ENCODE data around the gene RAD9A.

Gene RAD9A

GRCh38 chr11:67357831-67358670 is 33.7 kb upstream of the RAD9A start:
- DNase-seq = no peak

DNA sequence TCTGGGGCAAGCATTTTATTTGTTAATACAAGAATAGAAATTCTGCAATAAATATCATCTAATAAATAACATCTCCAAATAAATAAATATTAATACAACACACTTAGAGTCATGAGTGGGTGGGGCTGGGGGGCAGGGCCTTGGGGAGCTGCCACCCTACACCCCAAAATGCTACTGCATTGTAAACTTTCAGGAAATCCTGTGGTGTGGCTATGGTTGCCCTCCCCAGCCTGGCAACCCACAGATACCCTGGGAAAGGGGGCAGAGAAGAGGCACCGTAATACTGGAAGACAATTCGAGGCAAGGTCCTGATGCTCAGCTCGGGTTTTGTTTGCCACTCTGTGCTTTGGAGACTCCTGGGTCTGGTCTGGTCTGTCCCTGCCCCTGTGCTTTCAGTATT is 27.6 kb upstream of the RAD9A start:
- DNase-seq = no peak

DNA sequence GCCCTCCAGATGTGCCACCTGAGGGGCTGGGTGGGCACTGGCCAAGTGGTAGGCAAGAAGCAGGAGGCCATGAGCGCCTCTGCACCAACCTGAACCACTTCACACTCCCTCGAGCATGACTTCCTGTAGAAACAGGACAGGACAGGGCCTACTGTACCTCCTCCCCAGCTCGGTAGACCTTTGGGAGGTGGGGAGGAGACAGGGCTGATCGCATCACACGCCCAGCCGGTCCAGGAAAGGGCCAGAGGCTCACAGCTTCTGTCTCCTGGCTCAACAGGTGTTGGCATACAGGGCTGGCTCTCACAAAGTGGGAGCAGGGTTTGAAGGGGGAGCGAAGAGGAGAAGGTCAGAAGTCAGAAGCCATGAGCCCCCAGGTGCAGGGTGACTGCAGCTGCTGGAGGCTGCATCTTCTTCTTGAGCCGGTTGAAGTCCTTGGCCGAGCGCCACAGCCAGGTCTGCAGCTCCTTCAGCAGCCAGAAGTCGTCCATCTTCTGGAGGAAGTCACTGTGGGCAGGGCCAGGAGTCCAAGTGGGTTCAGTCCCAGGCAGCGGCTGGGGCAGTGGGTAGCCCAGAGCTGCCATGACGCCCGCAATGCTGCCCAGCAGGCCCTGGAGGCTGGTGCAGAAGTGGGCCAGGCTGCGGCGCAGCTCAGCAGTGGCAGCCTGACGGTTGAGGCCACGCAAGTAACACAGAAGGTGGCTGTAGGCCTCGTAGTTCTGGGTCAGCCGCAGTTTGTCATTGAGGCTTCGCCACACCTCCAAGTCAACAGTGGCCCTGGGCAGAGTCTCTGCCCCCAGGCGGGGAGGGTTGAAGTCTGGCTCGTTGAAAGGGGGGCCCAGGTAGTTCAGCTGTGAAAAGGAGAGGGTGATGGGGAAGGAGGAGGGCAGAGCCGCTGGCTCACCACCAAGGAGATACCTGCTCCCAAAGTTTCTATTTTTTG is 26.7 kb upstream of the RAD9A start:
- DNase-seq = no peak

DNA sequence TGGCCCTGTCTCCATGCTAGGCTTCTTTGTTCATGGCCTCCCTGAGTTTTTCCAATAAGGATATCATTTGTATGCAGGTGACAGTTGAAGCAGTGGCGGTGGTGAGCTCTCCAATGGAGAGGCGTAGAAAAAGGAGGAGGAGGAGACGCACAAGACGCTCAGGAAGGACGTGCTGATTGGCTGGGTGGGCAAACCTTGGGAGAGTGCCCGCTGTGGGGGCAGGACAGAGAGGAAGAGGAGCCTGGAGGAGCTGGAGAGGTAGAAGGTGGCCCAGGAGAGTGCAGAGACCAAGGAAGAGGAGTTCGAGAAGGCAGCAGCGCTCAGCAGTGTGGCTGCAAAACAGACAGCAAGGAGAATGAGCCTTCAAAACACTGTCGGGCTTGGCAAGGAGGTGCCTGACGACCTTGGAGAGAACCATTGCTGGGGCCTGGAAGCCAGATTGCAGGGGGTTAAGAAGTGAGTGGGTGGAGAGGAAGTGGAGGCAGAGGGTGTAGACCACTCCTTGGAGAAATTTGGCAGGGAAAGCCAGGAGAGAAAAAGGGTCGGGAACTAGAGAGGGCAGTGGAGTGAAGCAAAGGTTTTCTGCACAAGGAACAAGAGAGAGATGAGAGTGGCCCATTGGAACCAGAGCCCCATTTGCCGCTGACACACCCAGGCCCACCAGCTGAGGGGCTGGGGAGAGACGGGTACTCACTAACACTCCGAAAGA is 25.9 kb upstream of the RAD9A start:
- peak; percentile 47 for DNase-seq

DNA sequence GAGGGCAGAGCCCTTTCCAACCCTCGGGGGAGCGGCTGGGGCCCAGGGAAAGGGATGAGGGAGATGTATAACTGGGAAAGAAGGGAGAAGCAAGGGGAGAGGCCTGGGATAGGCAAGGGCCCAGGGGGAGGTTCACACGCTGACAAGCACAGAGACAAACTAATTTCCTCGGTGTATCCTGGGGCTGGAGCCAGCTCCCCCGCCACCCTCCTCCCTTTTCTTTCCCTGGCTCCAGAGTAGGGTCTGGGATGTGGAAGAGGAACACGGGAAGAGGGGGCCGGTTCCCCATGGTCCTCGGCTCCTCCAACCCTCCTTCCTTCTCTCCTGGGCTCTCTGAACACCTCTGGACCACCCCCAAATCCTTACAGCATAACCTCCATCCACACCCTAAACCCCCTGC is 25.2 kb upstream of the RAD9A start:
- peak; percentile 83 for DNase-seq

- DNase-seq = peak; percentile 68
Measured at GRCh38 chr11:67366961-67367760, 24.6 kb upstream of the RAD9A start.

DNA sequence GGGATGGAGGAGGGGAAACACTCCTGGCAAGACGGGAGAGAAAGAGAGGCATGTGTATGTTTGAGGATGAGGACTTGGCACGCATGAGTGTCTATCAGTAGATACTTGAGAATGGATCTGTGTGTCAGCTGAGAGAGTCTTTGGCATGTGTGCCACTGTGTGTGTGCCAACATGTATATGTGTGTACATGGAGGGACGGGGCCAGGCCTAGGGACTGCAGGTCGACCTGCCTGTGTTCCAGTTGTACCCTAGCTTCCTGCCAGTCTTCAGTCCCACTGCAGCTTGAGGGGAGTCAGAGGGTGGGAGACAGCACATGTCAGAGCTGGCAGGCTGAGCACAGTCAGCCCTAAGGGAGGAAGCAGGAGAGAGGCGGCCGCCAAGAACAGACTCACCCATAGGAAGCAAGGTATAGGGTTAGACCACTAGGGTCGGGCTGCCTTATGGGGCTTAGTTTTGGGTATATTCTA is 24.0 kb upstream of the RAD9A start:
- DNase-seq = no peak

- no peak for DNase-seq
Measured at GRCh38 chr11:67368621-67369020, 23.2 kb upstream of the RAD9A start.

GRCh38 chr11:67369275-67369674 is 22.5 kb upstream of the RAD9A start:
- no peak for DNase-seq

DNA sequence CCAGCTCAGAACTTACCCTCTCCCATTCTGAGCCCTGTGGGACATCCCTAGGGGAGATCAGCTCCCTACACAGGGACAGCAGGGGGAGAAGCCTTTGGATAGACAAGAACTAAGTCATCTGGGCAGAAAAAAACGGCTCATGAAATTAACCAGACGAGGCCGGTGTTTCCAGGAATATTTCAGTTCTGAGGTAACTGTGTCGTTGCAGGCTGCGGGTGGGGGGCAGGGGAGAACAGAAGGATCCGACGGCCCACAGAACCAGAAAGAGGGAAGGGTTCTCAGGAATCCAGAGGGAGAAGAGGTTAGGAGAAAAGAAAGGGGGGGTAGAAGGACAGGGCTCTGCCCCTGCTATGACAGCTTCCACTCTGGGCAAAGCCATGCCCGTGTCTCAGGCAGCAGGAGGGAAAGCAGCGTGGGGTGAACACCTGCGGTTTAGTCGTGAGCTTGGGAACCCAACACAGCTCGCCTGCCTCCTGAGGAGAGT is 21.9 kb upstream of the RAD9A start:
- no peak for DNase-seq

DNA sequence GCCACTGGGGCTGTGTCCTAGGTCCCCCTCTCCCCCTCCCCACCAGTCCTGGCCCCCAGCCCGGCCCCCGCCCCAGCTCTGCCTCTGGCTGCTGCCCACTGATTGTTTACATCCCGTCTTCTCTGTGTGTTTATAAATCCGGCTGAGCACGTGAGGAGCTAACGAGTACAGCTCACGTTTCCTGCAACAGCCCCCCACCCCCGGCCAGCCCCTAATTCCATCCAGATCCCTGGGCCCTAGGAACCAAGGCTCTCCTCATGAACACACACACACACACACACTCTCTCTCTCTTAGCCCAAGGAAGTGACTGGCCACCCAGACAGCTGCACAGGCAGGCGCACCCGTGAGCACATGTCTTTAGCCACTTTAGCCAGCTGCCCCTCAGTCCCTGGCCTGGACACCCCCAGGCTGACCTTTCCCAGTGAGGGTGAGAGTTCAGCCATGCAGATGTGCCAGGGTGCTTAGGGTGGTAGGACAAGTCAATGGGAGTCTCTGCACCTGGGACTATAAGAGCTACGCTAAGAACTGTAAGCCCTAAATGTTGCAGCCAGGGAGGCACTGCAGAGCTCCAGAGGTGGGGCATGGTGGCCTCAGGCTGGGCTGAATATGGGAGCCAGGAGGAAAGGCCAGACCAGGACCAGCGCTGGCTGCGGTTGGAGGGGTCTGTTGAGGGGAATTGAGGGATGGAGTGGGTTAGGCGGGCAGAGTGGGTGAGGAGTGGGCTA is 21.3 kb upstream of the RAD9A start:
- peak; percentile 55 for DNase-seq

DNA sequence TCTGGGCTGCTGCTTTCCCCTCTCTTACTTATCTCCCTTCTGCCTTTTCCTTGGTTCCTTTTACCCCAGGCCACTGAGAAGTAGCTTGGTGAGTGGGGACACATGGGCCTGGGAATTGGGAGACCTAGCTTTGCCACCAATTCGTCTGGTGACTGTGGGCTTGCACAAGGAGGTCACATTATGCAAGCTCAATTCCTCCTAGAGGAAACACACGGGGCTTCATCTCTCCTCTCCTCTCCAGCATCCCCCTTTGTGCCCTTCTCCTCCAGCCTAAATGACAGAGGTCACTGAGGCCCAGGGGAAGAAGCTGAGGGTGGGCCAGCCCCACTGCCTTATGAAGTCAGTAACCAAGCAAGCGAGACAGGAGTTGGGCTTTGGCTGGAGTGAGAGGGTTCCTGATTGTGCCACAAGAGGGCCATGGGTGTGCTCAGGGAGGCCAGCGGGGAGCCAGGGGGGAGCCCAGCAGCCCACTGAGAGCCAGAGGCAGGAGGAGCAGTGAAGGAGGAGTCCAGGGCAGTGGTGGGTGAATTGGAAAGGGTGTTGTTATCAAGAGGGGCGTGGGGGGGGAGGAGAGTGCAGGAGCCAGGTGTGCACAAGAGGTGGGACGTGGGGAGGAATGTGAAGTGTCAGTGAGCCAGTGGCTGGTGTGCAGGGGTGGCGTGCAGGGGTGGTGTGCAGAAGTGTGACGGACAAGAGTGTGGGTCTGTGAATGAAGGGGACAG is 20.4 kb upstream of the RAD9A start:
- peak; percentile 42 for DNase-seq

- DNase-seq = no peak
Measured at GRCh38 chr11:67371911-67372320, 19.9 kb upstream of the RAD9A start.

DNA sequence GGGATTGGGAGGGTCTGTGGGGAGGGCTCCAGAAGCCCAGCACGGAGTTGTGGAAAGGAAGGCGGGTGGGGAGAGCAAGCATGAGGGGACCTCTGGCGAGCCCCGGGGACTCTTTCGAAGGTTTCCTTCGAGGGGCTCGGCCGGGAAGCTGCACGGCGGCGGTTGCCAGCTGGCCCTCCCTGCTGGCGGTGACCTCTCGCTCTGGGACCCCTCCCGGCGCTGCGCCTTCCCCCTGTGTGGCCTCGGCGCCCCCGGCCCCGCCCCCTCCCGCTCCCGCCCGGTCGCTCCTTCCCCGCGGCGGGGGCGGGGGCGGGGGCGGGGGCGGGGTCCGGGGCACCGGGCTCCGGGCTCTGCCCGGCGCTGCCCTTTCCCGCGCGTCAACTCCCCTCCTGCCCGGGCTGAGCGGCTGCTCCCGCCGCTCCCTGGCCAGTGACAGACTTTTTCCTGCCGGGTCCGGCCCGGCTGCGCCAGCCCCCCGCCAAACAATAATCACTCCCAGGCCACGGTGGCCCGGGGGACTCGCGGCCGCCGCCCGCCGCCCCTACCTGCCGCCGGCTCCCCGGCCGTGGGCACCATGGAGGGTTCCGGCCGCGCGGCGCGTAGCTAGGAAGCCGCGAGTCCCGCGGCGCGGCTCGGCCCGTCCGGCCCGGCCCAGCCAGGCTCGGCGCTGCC is 19.3 kb upstream of the RAD9A start:
- peak; percentile 52 for DNase-seq

- peak; percentile 82 for DNase-seq
Measured at GRCh38 chr11:67372993-67373647, 18.7 kb upstream of the RAD9A start, which contains the start of gene CLCF1. Gene CLCF1, minus strand, starts transcription at chr11:67373598. Its CDS starts 59 bp downstream, at chr11:67373539.

DNA sequence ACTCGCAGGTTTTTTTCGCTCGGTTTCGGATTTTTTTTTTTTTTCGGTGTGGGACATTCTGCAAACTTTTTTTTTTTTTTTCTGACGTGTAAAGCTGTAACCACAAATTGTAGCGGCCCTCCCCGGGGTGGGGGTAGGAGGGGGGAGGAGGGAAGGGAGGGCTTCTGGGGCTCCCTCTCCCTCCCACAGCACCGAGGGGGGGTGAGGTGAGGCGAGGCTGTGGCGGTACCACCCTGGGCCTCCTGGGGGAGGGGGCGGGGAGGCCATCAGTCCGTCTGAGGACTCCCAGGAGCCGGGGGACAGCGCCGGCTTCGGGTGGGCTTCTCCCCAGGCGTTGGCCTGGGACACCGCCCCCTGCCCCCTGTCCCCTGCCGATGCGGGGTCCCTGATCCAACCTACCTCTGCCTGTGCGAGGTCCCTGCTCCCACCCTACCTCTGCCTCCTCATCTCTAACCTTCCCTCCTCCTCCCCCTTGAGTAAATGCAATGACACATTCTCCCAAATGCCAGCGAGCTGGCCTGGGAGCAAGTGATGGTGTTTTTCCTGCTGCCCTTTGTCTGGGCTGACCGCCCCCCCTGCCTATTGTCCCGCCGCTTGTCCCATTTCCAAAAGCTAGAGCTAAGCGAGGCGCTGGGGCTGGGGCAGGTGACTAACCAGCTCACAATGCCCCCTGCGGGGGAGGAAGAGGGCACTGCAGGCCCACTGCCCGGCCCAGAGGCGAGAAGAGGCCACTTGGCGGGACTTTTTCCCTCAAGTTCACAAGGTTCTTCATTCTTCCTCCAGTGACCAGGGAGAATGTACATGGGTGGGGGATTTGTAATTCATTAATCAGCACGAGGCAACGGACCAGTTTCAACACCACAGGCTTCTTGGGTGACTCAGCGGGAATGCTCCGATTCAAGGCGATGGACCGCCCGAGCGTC is 17.9 kb upstream of the RAD9A start:
- peak; percentile 73 for DNase-seq

- DNase-seq = no peak
Measured at GRCh38 chr11:67374571-67375281, 17.1 kb upstream of the RAD9A start.

All from right hindlimb (tissue), 1 donor.